Keratinocyte (primary cell): ENCODE results near the gene CHRNA1.

Experiments used
- CTCF ChIP-seq, 3 experiments: IDR thresholded peaks in 1 of 3; conservative IDR thresholded peaks in 1 of 3; optimal IDR thresholded peaks in 1 of 3; 2 replicates in 2 of 3; 3 replicates in 1 of 3; pipeline versions ENCODE3 to v1.5.1; 2011; ENCODE audit warnings: low read length in 3 of 3, mild to moderate bottlenecking in 3 of 3, moderate library complexity in 2 of 3, control low read depth in 1 of 3, inconsistent platforms in 1 of 3; ENCODE audit not compliant: insufficient read depth in 2 of 3; ENCODE audit errors: extremely low read depth in 1 of 3
- EZH2 ChIP-seq: IDR thresholded peaks from one replicate; pipeline ENCODE4 v1.6.1; 2012; ENCODE audit warnings: inconsistent platforms, mild to moderate bottlenecking, low read length, moderate library complexity

GRCh38 chr2:174812037-174812436 lies 47.8 kb upstream of the CHRNA1 start:
- TF ChIP-seq CTCF (optimal IDR thresholded peaks at IDR 0.05 in 1 of 3, IDR thresholded peaks at IDR 0.05 in 1 of 3, conservative IDR thresholded peaks at IDR 0.05 in 1 of 3; ENCODE audit: extremely low read depth in 1 of 3, insufficient read depth in 2 of 3, low read length in 3 of 3) (no peak), EZH2 (no peak)
